H1 (cell line): ENCODE results near the gene C11orf54. TPM values are rescaled to one million over a fixed set of nuclear protein-coding genes. Genes with fewer than 3 reads are reported as not detected.
A peak's percentile ranks its signal among the peaks of the same experiment; 100 is the strongest.
"Not testable (repeated sequence)": the region's sequence is repeated elsewhere in the genome, so short reads cannot be mapped to it uniquely, and the experiment has no call there.

Experiments used
- CTCF ChIA-PET: fragments of 300-600 bp; sonication (Branson Sonifier 250); formaldehyde crosslinking; loops from one replicate; lab custom pipeline; 2021; ENCODE audit not compliant: partially characterized antibody; lab: Charles Lee
- POLR2A ChIA-PET: fragments of 300-600 bp; sonication (Branson Sonifier 250); formaldehyde crosslinking; loops from one replicate; lab custom pipeline; 2021; ENCODE audit warnings: inconsistent platforms; ENCODE audit not compliant: partially characterized antibody; lab: Charles Lee
- DNase-seq, 2 experiments: peaks; one replicate each; pipeline versions ENCODE4 v3.0.0 to v3.0.0-alpha.2; 2010 to 2022; ENCODE audit warnings: low spot score in 2 of 2, low read depth in 1 of 2, mixed read lengths in 1 of 2
- FAIRE-seq: peaks from 2 replicates; lab custom pipeline; 2011; peaks lifted over from hg19 to GRCh38; lab: Jason Lieb, UNC
- H2AFZ ChIP-seq: 2 replicates; pipeline ENCODE4 v1.8.1; 2012; ENCODE audit warnings: low read length, inconsistent platforms
- H2AK5ac ChIP-seq: 2 replicates; pipeline ENCODE4 v1.6.1; 2013; ENCODE audit warnings: low read depth, low read length
- H2BK120ac ChIP-seq: replicated peaks from 2 replicates; pipeline ENCODE3; 2013; ENCODE audit warnings: low read depth, low read length, inconsistent platforms
- H2BK12ac ChIP-seq: 2 replicates; pipeline ENCODE4 v1.6.1; 2013; ENCODE audit warnings: low read depth, low read length
- H2BK15ac ChIP-seq: 2 replicates; pipeline ENCODE4 v1.6.1; 2013; ENCODE audit warnings: low read length
- H2BK20ac ChIP-seq: 2 replicates; pipeline ENCODE4 v1.6.1; 2013; ENCODE audit warnings: low read length
- H2BK5ac ChIP-seq: 2 replicates; pipeline ENCODE4 v1.6.1; 2013; ENCODE audit warnings: low read depth, low read length
- H3K14ac ChIP-seq: 2 replicates; pipeline ENCODE4 v1.6.1; 2013; ENCODE audit warnings: inconsistent platforms; ENCODE audit not compliant: insufficient read length
- H3K18ac ChIP-seq: 2 replicates; pipeline ENCODE4 v1.6.1; 2013; ENCODE audit warnings: low read length; ENCODE audit errors: extremely low read depth
- H3K23ac ChIP-seq: 2 replicates; pipeline ENCODE4 v1.6.1; 2013; ENCODE audit warnings: inconsistent platforms; ENCODE audit not compliant: insufficient read length
- H3K23me2 ChIP-seq: 2 replicates; pipeline ENCODE4 v1.6.1; 2013; ENCODE audit warnings: low read depth, low read length
- H3K27ac ChIP-seq: 2 replicates; pipeline ENCODE4 v1.6.1; 2011; ENCODE audit warnings: low read depth, low read length, inconsistent platforms
- H3K27me3 ChIP-seq, 4 experiments: replicated peaks in 1 of 4; 1 replicate in 1 of 4; 2 replicates in 3 of 4; pipeline versions ENCODE4 v1.6.1 to v1.8.1; 2011 to 2013; ENCODE audit warnings: low read length in 3 of 4, mild to moderate bottlenecking in 3 of 4, inconsistent platforms in 2 of 4, mixed read lengths in 2 of 4, moderate library complexity in 1 of 4; ENCODE audit not compliant: control insufficient read depth in 3 of 4, insufficient read depth in 3 of 4; ENCODE audit errors: extremely low read depth in 1 of 4
- H3K36me3 ChIP-seq, 4 experiments: 2 replicates each; pipeline versions ENCODE4 v1.6.1 to v1.8.1; 2011 to 2013; ENCODE audit warnings: mild to moderate bottlenecking in 4 of 4, low read length in 3 of 4, moderate library complexity in 2 of 4, control low read depth in 1 of 4, inconsistent platforms in 1 of 4; ENCODE audit not compliant: insufficient read depth in 4 of 4, control insufficient read depth in 2 of 4
- H3K4ac ChIP-seq: replicated peaks from 2 replicates; pipeline ENCODE3; 2013; ENCODE audit warnings: low read length, low read depth, mixed read lengths, inconsistent platforms; ENCODE audit not compliant: insufficient read length
- H3K4me1 ChIP-seq, 4 experiments: replicated peaks in 1 of 4; 1 replicate in 1 of 4; 2 replicates in 3 of 4; pipeline versions ENCODE4 v1.6.1 to v1.8.1; 2011 to 2013; ENCODE audit warnings: low read length in 3 of 4, inconsistent platforms in 2 of 4, mixed read lengths in 1 of 4; ENCODE audit not compliant: insufficient read depth in 4 of 4, control insufficient read depth in 3 of 4
- H3K4me2 ChIP-seq, 2 experiments: 2 replicates each; pipeline versions ENCODE4 v1.6.1 to v1.8.1; 2011 to 2013; ENCODE audit warnings: low read depth in 2 of 2, low read length in 2 of 2, control low read depth in 1 of 2, inconsistent platforms in 1 of 2, mild to moderate bottlenecking in 1 of 2; ENCODE audit not compliant: insufficient read depth in 1 of 2
- H3K4me3 ChIP-seq, 4 experiments: fragments of 200-600, 300-600 bp in 1 of 4; sonication (generic), shearing (Covaris generic), sonication (Bioruptor Twin) in 1 of 4; 2 replicates each; pipeline versions ENCODE4 v1.5.1 to v1.8.1; 2011 to 2016; ENCODE audit warnings: low read length in 4 of 4, low read depth in 3 of 4, control low read depth in 2 of 4, inconsistent platforms in 2 of 4, mild to moderate bottlenecking in 2 of 4, mixed read lengths in 1 of 4, moderate library complexity in 1 of 4; ENCODE audit not compliant: insufficient read depth in 2 of 4; ENCODE audit errors: extremely low read depth in 1 of 4
- H3K56ac ChIP-seq: replicated peaks from 2 replicates; pipeline ENCODE3; 2013; ENCODE audit warnings: low read depth, mild to moderate bottlenecking, mixed read lengths, low read length, inconsistent platforms; ENCODE audit not compliant: insufficient read length
- H3K79me1 ChIP-seq: 2 replicates; pipeline ENCODE4 v1.6.1; 2013; ENCODE audit warnings: low read depth, low read length, control low read depth
- H3K79me2 ChIP-seq, 2 experiments: 2 replicates each; pipeline versions ENCODE4 v1.6.1 to v1.8.1; 2012 to 2013; ENCODE audit warnings: low read length in 2 of 2, mild to moderate bottlenecking in 2 of 2, inconsistent platforms in 1 of 2; ENCODE audit not compliant: insufficient read depth in 2 of 2, control insufficient read depth in 1 of 2
- H3K9ac ChIP-seq, 4 experiments: replicated peaks in 1 of 4; 1 replicate in 1 of 4; 2 replicates in 3 of 4; pipeline versions ENCODE4 v1.6.1 to v1.8.1; 2011 to 2013; ENCODE audit warnings: low read depth in 3 of 4, low read length in 3 of 4, control low read depth in 2 of 4, mild to moderate bottlenecking in 2 of 4, moderate library complexity in 2 of 4, inconsistent platforms in 1 of 4; ENCODE audit errors: extremely low read depth in 1 of 4
- H3K9me3 ChIP-seq, 2 experiments: 2 replicates each; pipeline versions ENCODE4 v1.6.1 to v1.8.1; 2012 to 2013; ENCODE audit warnings: mild to moderate bottlenecking in 2 of 2, moderate library complexity in 2 of 2, control low read depth in 1 of 2, inconsistent platforms in 1 of 2, low read depth in 1 of 2, low read length in 1 of 2, mixed read lengths in 1 of 2; ENCODE audit not compliant: insufficient read depth in 2 of 2
- H4K20me1 ChIP-seq, 2 experiments: replicated peaks in 1 of 2; 2 replicates each; pipeline versions ENCODE3 to v1.8.1; 2011 to 2013; ENCODE audit warnings: inconsistent platforms in 2 of 2, low read length in 2 of 2, mild to moderate bottlenecking in 1 of 2; ENCODE audit not compliant: insufficient read depth in 2 of 2, control insufficient read depth in 1 of 2
- H4K5ac ChIP-seq: 2 replicates; pipeline ENCODE4 v1.6.1; 2013; ENCODE audit warnings: low read length, low read depth, mixed read lengths, inconsistent platforms; ENCODE audit not compliant: insufficient read length
- H4K8ac ChIP-seq: 2 replicates; pipeline ENCODE4 v1.8.0; 2013; ENCODE audit warnings: mild to moderate bottlenecking, moderate library complexity, low read length, inconsistent platforms; ENCODE audit not compliant: insufficient read depth; ENCODE audit errors: extremely low read depth
- H4K91ac ChIP-seq: replicated peaks from 2 replicates; pipeline ENCODE3; 2013; ENCODE audit warnings: low read length, mixed read lengths, inconsistent platforms; ENCODE audit not compliant: insufficient read length
- WGBS, 2 experiments: shearing (Covaris generic) in 1 of 2; methylation state at CpG; one replicate each; pipeline versions ENCODE4 v1.1.6 to v1.1.7; 2013 to 2015; ENCODE audit warnings: low lambda C conversion rate in 2 of 2, mixed read lengths in 2 of 2, inconsistent platforms in 1 of 2, low coverage in 1 of 2, missing lambda C conversion rate in 1 of 2; ENCODE audit not compliant: insufficient replicate concordance in 2 of 2, insufficient coverage in 1 of 2, insufficient read length in 1 of 2; ENCODE audit errors: extremely low coverage in 1 of 2, missing lambda C conversion rate in 1 of 2; 5-methylcytosine and 5-hydroxymethylcytosine counted together
- polyA plus RNA-seq, 7 experiments: library from polyadenylated mRNA; depleted of rRNA in 3 of 7; stranded (reverse) in 5 of 7; unstranded in 2 of 7; fragments of >200 nt in 5 of 7; fragments of 200-250 nt in 2 of 7; gene quantifications; 1 replicate in 5 of 7; 2 replicates in 1 of 7; 4 replicates in 1 of 7; pipeline versions ENCODE4 v1.2.1 to v1.2.3, GENCODE V29; 2011 to 2013; ENCODE audit warnings: missing spikeins in 2 of 7, mixed read lengths in 2 of 7
- total RNA-seq: library from RNA; stranded (reverse); fragmentation: NEBNext Ultra II Directional; extraction: Animal tissue kit (Norgen Biotek cat#: 25700); gene quantifications from 2 replicates; pipeline ENCODE4 v1.2.1, GENCODE V29; 2021

The C11orf54 gene
- total and polyA plus RNA-seq, 2 of the 8 experiments (the other 6 are each of a cell fraction or from before 2014, with no cell fraction given), result 14.7 to 24.5 TPM

DNA sequence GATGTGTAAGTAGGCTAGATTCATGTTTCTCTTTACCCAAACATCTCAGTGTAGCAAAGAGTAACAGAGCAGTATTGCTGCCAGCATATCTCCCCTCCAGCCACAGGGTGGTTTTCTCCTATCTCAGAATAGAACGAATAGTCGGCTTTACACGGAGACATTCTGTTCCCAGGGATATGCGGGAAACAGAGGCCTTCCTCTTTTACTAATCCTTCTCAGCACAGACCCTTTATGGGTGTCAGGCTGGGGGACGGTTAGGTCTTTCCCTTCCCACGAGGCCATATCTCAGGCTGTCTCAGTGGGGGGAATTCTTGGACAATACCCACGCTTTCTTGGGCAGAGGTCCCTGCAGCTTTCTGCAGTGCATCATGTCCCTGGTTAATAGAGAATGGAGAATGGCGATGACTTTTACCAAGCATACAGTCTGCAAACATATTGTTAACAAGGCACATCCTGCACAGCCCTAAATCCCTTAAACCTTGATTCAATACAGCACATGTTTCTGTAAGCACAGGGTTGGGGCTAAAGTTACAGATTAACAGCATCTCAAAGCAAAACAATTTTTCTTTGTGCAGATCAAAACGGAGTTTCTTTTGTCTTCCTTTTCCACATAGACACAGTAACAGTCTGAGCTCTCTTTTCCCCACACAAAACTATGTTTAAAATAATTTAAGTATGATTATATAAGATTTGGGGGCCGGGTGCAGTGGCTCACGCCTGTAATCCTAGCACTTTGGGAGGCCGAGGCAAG lies 3.7 kb downstream of the C11orf54 start:
- Histone ChIP-seq H3K4me2 (peak overlapping the region; percentile 10 to 14; a peak in 1 of 4 replicates), H3K79me2 (peaks cover 8 to 38% of the 10 kb centered on the region in 2 experiments)
- H2BK5ac ChIP-seq, H4K20me1 ChIP-seq, H4K8ac ChIP-seq, H3K9ac ChIP-seq, H3K79me1 ChIP-seq, H3K23ac ChIP-seq, H3K18ac ChIP-seq, DNase-seq, H4K5ac ChIP-seq, H3K27me3 ChIP-seq, H3K14ac ChIP-seq, H2BK15ac ChIP-seq, H2BK120ac ChIP-seq, H3K27ac ChIP-seq, H2BK20ac ChIP-seq, H3K36me3 ChIP-seq, H2BK12ac ChIP-seq, H3K4ac ChIP-seq, H3K4me3 ChIP-seq, H4K91ac ChIP-seq, FAIRE-seq, H2AK5ac ChIP-seq, H3K56ac ChIP-seq, H3K23me2 ChIP-seq, H3K4me1 ChIP-seq, H3K9me3 ChIP-seq, H2AFZ ChIP-seq: not testable (repeated sequence)
- WGBS, 2 experiments, result 63% methylated on average over 12 of the region's 12 CpGs; no CpG with 5 or more reads in 1 of the 2 experiments
- POLR2A ChIA-PET, result interaction anchor here (0.7 to 1.4 kb wide), 4 partner anchors 9 to 39 kb away, joined by 3 to 5 read pairs (median 4); partner anchors contain the start of gene MED17
- CTCF ChIA-PET, result interaction anchor here (0.6 to 1.3 kb wide), 3 partner anchors 31 to 50 kb away, joined by 3 to 4 read pairs (median 3); no protein-coding TSS in a partner anchor
